ENCODE data around the gene ATP7B. TPM values are rescaled to one million over a fixed set of nuclear protein-coding genes. Genes with fewer than 3 reads are reported as not detected.
A peak's percentile ranks its signal among the peaks of the same experiment; 100 is the strongest.
"Not testable (repeated sequence)": the region's sequence is repeated elsewhere in the genome, so short reads cannot be mapped to it uniquely, and the experiment has no call there.

Gene ATP7B
- total RNA-seq, 1 donor from 2014 or later = 3.9 TPM

- no peak for DNase-seq (ENCODE audit: low read depth)
- no peak for TF ChIP-seq CTCF (IDR thresholded peaks at IDR 0.05; ENCODE audit: insufficient read depth, low read length, severe bottlenecking)
- no peaks in the 10 kb centered on the region for H3K36me3 ChIP-seq (ENCODE audit: control insufficient read depth, insufficient read depth, low read length)
- peaks cover 10% of the 10 kb centered on the region for H3K27me3 ChIP-seq (ENCODE audit: control insufficient read depth, insufficient read depth, low read length)
- no peak for FAIRE-seq
- H3K4me3 ChIP-seq (ENCODE audit: low read depth, low read length) = no peak overlapping the region
Measured at GRCh38 chr13:51913421-51914136, 97.7 kb downstream of the ATP7B start.

GRCh38 chr13:51912511-51913225, 98.6 kb downstream of the ATP7B start:
- H3K27me3 ChIP-seq (ENCODE audit: control insufficient read depth, insufficient read depth, low read length) = peaks cover 10% of the 10 kb centered on the region
- DNase-seq (ENCODE audit: low read depth) = no peak
- no peak overlapping the region for H3K4me3 ChIP-seq (ENCODE audit: low read depth, low read length)
- no peaks in the 10 kb centered on the region for H3K36me3 ChIP-seq (ENCODE audit: control insufficient read depth, insufficient read depth, low read length)
- FAIRE-seq = no peak
- no peak for TF ChIP-seq CTCF (IDR thresholded peaks at IDR 0.05; ENCODE audit: insufficient read depth, low read length, severe bottlenecking)

- DNase-seq (ENCODE audit: low read depth) (peak; percentile 34), FAIRE-seq (no peak)
- Histone ChIP-seq H3K27me3 (ENCODE audit: control insufficient read depth, insufficient read depth, low read length) (peaks cover 10% of the 10 kb centered on the region), H3K36me3 (ENCODE audit: control insufficient read depth, insufficient read depth, low read length) (no peaks in the 10 kb centered on the region), H3K4me3 (ENCODE audit: low read depth, low read length) (no peak overlapping the region)
- TF ChIP-seq CTCF (IDR thresholded peaks at IDR 0.05; ENCODE audit: insufficient read depth, low read length, severe bottlenecking) = peak; percentile 31
Measured at GRCh38 chr13:51912091-51912490, 99.2 kb downstream of the ATP7B start.

GRCh38 chr13:51910508-51910907, 100.7 kb downstream of the ATP7B start:
- no peak for FAIRE-seq
- no peak for DNase-seq (ENCODE audit: low read depth)
- H3K4me3 ChIP-seq (ENCODE audit: low read depth, low read length) = no peak overlapping the region
- peaks cover 10% of the 10 kb centered on the region for H3K27me3 ChIP-seq (ENCODE audit: control insufficient read depth, insufficient read depth, low read length)
- H3K36me3 ChIP-seq (ENCODE audit: control insufficient read depth, insufficient read depth, low read length) = no peaks in the 10 kb centered on the region
- no peak for TF ChIP-seq CTCF (IDR thresholded peaks at IDR 0.05; ENCODE audit: insufficient read depth, low read length, severe bottlenecking)

GRCh38 chr13:51909265-51909664, 102.0 kb downstream of the ATP7B start:
- peaks cover 10% of the 10 kb centered on the region for H3K27me3 ChIP-seq (ENCODE audit: control insufficient read depth, insufficient read depth, low read length)
- not testable (repeated sequence) for H3K36me3 ChIP-seq (ENCODE audit: control insufficient read depth, insufficient read depth, low read length); H3K4me3 ChIP-seq (ENCODE audit: low read depth, low read length); FAIRE-seq; DNase-seq (ENCODE audit: low read depth)

GRCh38 chr13:51907040-51907732, 104.1 kb downstream of the ATP7B start:
- Histone ChIP-seq H3K4me3 (ENCODE audit: low read depth, low read length) (no peak overlapping the region), H3K27me3 (ENCODE audit: control insufficient read depth, insufficient read depth, low read length) (peaks cover 4% of the 10 kb centered on the region), H3K36me3 (ENCODE audit: control insufficient read depth, insufficient read depth, low read length) (no peaks in the 10 kb centered on the region)
- DNase-seq (ENCODE audit: low read depth) (no peak), FAIRE-seq (no peak)
- TF ChIP-seq CTCF (IDR thresholded peaks at IDR 0.05; ENCODE audit: insufficient read depth, low read length, severe bottlenecking) = no peak

Measured in bronchial epithelial cell (primary cell).